BLaER1 (cell line): Measurements from ENCODE around the gene CYTH1.

Experiments
- H3K27ac ChIP-seq: shearing (Covaris generic); formaldehyde crosslinking; 2 replicates; pipeline ENCODE4 v1.8.1; 2022
- H3K27me3 ChIP-seq: shearing (Covaris generic); formaldehyde crosslinking; 2 replicates; pipeline ENCODE4 v1.8.1; 2022
- H3K36me3 ChIP-seq: shearing (Covaris generic); formaldehyde crosslinking; 2 replicates; pipeline ENCODE4 v1.8.1; 2022
- H3K4me1 ChIP-seq: shearing (Covaris generic); formaldehyde crosslinking; 2 replicates; pipeline ENCODE4 v1.8.1; 2022
- H3K4me2 ChIP-seq: shearing (Covaris generic); formaldehyde crosslinking; 2 replicates; pipeline ENCODE4 v1.8.1; 2022
- H3K4me3 ChIP-seq: shearing (Covaris generic); formaldehyde crosslinking; 2 replicates; pipeline ENCODE4 v1.8.1; 2022
- H3K9ac ChIP-seq: shearing (Covaris generic); formaldehyde crosslinking; 2 replicates; pipeline ENCODE4 v1.8.1; 2022
- H3K9me3 ChIP-seq: shearing (Covaris generic); formaldehyde crosslinking; 2 replicates; pipeline ENCODE4 v1.8.1; 2022
- H4K20me1 ChIP-seq: shearing (Covaris generic); formaldehyde crosslinking; 2 replicates; pipeline ENCODE4 v1.8.1; 2022
- Cebpa-rat ChIP-seq: shearing (Covaris generic); IDR thresholded peaks from 2 replicates; pipeline ENCODE4 v1.8.1; 2022

CYTH1 gene

DNA sequence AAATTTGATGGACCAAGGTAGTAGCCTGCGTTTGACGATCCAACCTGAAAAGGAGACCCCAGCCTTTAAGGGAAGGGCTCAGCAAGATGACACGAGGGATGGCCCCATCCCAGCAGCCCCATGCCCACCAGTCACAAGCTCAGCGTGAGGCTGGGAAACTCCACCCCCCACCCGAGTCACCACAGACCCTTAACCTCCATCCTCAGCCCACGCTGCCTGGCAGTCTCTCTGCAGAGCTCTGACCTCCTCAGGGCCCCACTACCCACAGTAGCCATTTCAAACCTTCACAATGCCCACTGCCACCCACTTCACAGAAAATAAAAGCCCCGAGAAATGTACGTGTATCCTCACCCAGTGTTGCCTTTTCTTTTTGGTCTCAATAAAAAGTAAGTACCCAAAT lies 39.9 kb upstream of the CYTH1 start:
- H3K4me2 ChIP-seq, result peak overlapping the region; percentile 32; the same call in 1 of the 2 replicates
- H3K27me3 ChIP-seq, result no peaks in the 10 kb centered on the region
- TF ChIP-seq Cebpa-rat, result no peak
- H4K20me1 ChIP-seq, result peaks cover 94% of the 10 kb centered on the region
- H3K36me3 ChIP-seq, result peaks cover 98% of the 10 kb centered on the region
- no peak overlapping the region for H3K9ac ChIP-seq
- H3K9me3 ChIP-seq, result no peaks in the 10 kb centered on the region
- H3K27ac ChIP-seq, result no peak overlapping the region
- H3K4me1 ChIP-seq, result peaks cover 94% of the 10 kb centered on the region
- H3K4me3 ChIP-seq, result no peak overlapping the region

GRCh38 chr17:78820841-78821240 lies 38.8 kb upstream of the CYTH1 start:
- Histone ChIP-seq H3K4me1 (peaks cover 89% of the 10 kb centered on the region), H4K20me1 (peaks cover 94% of the 10 kb centered on the region), H3K4me3 (no peak overlapping the region), H3K9ac (no peak overlapping the region), H3K27ac (no peak overlapping the region; the same call in 1 of the 2 replicates), H3K36me3 (peaks cover 98% of the 10 kb centered on the region), H3K27me3 (no peaks in the 10 kb centered on the region), H3K4me2 (peak overlapping the region; percentile 79), H3K9me3 (no peaks in the 10 kb centered on the region)
- TF ChIP-seq Cebpa-rat, result no peak

DNA sequence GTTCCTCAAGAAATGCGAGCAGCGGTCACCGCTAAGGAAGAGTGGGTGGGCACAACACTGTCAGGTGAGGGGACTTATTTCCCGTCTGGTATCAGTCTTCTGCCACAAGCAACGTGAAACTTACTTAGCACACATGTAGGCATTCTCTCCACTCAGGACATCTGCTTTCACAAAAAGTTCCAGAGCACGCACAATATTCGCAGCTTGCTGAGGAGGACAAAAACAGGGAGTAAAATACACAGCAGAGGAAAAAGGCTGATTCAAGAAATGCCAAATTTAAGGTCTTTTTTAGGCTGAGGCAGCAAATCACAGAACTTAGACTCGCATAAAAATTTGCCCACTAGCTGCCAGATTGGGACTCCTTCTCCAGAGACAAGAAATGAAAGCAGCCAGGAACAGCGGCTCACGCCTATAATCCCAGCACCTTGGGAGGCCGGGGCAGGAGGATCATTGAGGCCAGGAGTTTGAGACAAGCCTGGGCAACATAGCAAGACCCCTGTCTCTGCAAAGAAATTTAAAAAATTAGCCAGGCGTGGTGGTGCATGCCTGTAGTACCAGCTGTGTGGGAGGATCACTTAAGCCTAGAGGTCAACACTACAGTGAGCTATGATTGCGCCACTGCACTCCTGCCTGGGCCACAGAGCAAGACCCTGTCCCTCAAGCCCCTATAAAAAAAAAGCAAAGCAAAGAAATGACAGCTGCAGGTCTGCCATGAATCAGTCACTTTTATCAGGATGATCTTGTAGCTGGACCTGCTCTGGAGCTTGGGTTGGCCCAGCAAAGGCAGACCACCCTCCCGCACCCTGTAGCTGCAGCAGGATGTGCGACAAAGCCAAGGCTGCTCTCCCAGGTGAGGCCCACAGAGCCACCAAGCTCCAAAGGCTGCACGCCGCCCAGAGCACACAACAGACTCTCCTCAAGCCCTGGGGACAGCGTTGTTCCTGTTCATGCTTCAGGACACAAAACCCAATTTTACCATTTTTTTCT lies 38.0 kb upstream of the CYTH1 start:
- no peaks in the 10 kb centered on the region for H3K27me3 ChIP-seq
- peak overlapping the region; percentile 10; the same call in 1 of the 2 replicates for H3K27ac ChIP-seq
- peaks cover 98% of the 10 kb centered on the region for H3K36me3 ChIP-seq
- H3K4me2 ChIP-seq, result peak overlapping the region; percentile 79
- H3K4me3 ChIP-seq, result no peak overlapping the region
- no peak overlapping the region; the same call in 1 of the 2 replicates for H3K9ac ChIP-seq
- peaks cover 83% of the 10 kb centered on the region for H3K4me1 ChIP-seq
- no peaks in the 10 kb centered on the region for H3K9me3 ChIP-seq
- TF ChIP-seq Cebpa-rat, result no peak
- H4K20me1 ChIP-seq, result peaks cover 93% of the 10 kb centered on the region

DNA sequence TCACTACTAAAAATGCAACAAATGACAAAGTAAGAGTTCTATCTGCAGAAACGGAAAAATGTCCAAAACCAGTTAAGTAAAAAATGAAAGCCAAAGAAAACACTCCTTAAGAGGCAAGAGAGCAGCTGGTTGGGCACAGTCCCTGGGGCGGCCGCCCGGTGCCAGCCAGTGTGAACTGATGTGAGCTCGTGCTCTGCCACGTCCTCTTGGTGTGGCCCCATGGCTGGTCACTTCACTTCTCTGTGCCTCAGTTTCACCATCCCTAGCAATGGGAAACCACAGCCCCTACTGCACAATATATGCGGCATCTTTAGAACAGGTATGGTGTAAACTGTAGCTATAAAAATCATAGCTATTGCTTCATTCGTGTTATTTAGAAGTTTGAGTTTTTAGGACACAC lies 37.3 kb upstream of the CYTH1 start:
- H3K4me3 ChIP-seq, result peak overlapping the region; percentile 37; the same call in 1 of the 2 replicates
- H3K9me3 ChIP-seq, result no peaks in the 10 kb centered on the region
- H3K9ac ChIP-seq, result peak overlapping the region; percentile 7; the same call in 1 of the 2 replicates
- H3K36me3 ChIP-seq, result peaks cover 98% of the 10 kb centered on the region
- peak overlapping the region; percentile 79 for H3K4me2 ChIP-seq
- H3K27ac ChIP-seq, result peak overlapping the region; percentile 10; the same call in 1 of the 2 replicates
- peaks cover 93% of the 10 kb centered on the region for H4K20me1 ChIP-seq
- H3K27me3 ChIP-seq, result no peaks in the 10 kb centered on the region
- TF ChIP-seq Cebpa-rat, result no peak
- H3K4me1 ChIP-seq, result peaks cover 83% of the 10 kb centered on the region

- peak overlapping the region; percentile 37; the same call in 1 of the 2 replicates for H3K4me3 ChIP-seq
- H3K9me3 ChIP-seq, result no peaks in the 10 kb centered on the region
- H3K4me2 ChIP-seq, result peak overlapping the region; percentile 79
- peaks cover 98% of the 10 kb centered on the region for H3K36me3 ChIP-seq
- H3K4me1 ChIP-seq, result peaks cover 80% of the 10 kb centered on the region
- peak overlapping the region; percentile 10; the same call in 1 of the 2 replicates for H3K27ac ChIP-seq
- no peak for TF ChIP-seq Cebpa-rat
- peaks cover 93% of the 10 kb centered on the region for H4K20me1 ChIP-seq
- H3K27me3 ChIP-seq, result no peaks in the 10 kb centered on the region
- H3K9ac ChIP-seq, result peak overlapping the region; percentile 7; the same call in 1 of the 2 replicates
Measured at GRCh38 chr17:78818932-78819331, 36.9 kb upstream of the CYTH1 start.

GRCh38 chr17:78818152-78818846 lies 36.2 kb upstream of the CYTH1 start:
- H3K27me3 ChIP-seq, result no peaks in the 10 kb centered on the region
- TF ChIP-seq Cebpa-rat, result no peak
- H3K4me2 ChIP-seq, result peak overlapping the region; percentile 79
- peaks cover 90% of the 10 kb centered on the region for H4K20me1 ChIP-seq
- peak overlapping the region; percentile 37; the same call in 1 of the 2 replicates for H3K4me3 ChIP-seq
- H3K9ac ChIP-seq, result peak overlapping the region; percentile 7; the same call in 1 of the 2 replicates
- peaks cover 98% of the 10 kb centered on the region for H3K36me3 ChIP-seq
- peaks cover 73% of the 10 kb centered on the region for H3K4me1 ChIP-seq
- H3K9me3 ChIP-seq, result no peaks in the 10 kb centered on the region
- H3K27ac ChIP-seq, result peak overlapping the region; percentile 10; the same call in 1 of the 2 replicates

DNA sequence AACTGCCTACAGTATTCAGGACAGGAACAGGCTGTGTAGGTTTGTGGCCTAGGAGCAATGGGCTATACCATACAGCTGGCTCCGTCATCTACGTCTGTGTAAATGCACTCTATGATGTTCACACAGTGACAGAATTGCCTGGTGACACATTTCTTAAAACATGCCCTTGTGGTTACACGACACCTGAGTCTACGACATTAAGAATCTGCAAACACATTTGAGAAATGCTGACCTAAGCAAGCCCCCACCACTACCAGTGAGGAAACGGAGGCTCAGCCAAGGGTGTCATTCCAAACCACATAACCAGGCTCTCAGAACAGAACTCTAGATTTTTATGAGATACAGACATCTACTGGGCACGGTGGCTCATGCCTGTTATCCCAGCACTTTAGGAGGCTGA lies 35.0 kb upstream of the CYTH1 start:
- Histone ChIP-seq H3K27ac (0 out of 2 replicates have a peak overlapping the region, but pooled peaks have one; percentile 6), H4K20me1 (peaks cover 88% of the 10 kb centered on the region), H3K27me3 (no peaks in the 10 kb centered on the region), H3K4me2 (peak overlapping the region; percentile 79), H3K36me3 (peaks cover 99% of the 10 kb centered on the region), H3K4me1 (peaks cover 67% of the 10 kb centered on the region), H3K4me3 (no peak overlapping the region), H3K9ac (0 out of 2 replicates have a peak overlapping the region, but pooled peaks have one; percentile 6), H3K9me3 (no peaks in the 10 kb centered on the region)
- no peak for TF ChIP-seq Cebpa-rat

DNA sequence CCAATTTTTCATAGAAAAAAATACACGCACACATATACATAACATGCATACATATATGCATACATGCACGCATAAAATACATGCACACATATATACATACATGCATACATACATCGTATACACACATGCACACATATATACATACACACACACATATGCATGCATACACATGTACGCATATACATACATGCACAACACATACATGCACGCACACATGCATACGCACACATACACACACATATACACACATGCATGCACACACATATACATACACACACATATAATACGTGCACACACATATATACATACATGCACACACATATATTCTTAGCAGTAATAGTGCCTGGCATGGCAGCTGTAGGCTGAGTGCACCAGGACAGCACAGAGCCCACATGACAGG lies 33.6 kb upstream of the CYTH1 start:
- Histone ChIP-seq H3K9me3 (no peaks in the 10 kb centered on the region), H4K20me1 (peaks cover 77% of the 10 kb centered on the region), H3K9ac (no peak overlapping the region), H3K4me3 (no peak overlapping the region), H3K4me1 (peaks cover 63% of the 10 kb centered on the region), H3K36me3 (peaks cover 100% of the 10 kb centered on the region), H3K27ac (no peak overlapping the region), H3K27me3 (no peaks in the 10 kb centered on the region), H3K4me2 (no peak overlapping the region)
- no peak for TF ChIP-seq Cebpa-rat

GRCh38 chr17:78812855-78813254 lies 30.8 kb upstream of the CYTH1 start:
- Histone ChIP-seq H3K9ac (no peak overlapping the region), H3K27me3 (no peaks in the 10 kb centered on the region), H3K27ac (no peak overlapping the region), H3K4me3 (no peak overlapping the region), H3K9me3 (no peaks in the 10 kb centered on the region), H3K4me1 (peaks cover 34% of the 10 kb centered on the region), H3K4me2 (no peak overlapping the region), H4K20me1 (peaks cover 56% of the 10 kb centered on the region), H3K36me3 (peaks cover 100% of the 10 kb centered on the region)
- TF ChIP-seq Cebpa-rat, result no peak
